Measurements from ENCODE around the gene CACNA1G.

CACNA1G gene

DNA sequence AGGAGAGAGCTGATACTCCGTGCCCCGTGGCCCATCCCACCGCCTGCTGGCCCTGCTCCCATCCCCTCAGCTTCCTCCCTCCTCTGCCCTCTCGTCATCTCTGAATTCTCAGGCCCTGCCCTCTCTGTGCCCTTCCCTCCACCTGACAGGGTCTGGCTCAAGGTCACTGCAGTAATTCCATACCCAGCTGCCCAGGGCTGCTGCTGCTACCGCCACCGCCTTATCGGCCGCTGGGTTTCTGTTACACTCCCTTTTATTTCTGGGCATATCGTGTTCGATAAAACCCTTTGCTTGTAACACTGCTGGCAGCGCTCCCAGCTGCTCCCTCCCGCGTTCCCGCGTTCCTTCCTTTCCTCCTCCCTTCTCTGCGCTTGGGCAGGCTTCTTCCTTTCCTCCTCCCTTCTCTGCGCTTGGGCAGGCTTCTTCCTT lies 26.8 kb upstream of the CACNA1G start:
- no peak for DNase-seq (ENCODE audit: low read depth in 2 of 2)

DNA sequence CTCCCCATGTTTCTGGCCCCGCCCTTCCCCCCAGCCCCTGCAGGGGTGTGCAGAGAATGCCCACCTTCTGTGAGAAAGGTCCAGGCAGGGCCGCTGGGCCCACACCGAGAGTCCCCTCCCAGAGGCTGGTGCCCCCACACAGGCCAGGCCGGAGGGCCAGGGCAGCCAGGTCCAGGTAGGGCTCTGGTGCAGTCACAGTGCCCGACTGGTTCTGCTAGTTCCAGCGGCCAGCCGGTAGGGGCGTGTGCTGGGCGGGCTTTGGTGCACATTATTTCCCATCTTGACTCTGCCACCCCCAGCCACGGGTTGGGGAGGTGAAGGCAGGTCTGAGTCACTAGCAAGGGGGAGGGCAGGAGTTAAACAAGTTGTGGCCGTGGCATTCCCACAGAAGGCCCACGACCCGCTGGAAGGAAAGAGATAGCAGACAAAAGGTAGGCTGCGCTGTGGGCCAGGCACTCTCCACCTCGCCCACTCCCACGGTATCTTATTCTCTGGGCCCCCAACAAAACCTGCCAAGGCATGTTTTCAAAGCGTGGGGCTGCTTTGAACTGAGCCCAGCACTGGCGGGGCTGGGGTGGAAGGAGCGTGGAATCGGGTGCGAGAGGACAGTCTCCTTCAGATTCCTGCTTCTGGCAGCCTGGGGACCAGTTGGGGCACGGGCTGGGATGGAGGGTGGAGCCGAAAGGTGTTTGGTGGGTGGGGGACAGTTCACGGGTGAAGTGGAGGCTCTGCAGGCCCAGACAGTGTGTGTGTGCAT lies 26.1 kb upstream of the CACNA1G start:
- peak; percentile 13 to 21 for DNase-seq (ENCODE audit: low read depth in 2 of 2)

DNA sequence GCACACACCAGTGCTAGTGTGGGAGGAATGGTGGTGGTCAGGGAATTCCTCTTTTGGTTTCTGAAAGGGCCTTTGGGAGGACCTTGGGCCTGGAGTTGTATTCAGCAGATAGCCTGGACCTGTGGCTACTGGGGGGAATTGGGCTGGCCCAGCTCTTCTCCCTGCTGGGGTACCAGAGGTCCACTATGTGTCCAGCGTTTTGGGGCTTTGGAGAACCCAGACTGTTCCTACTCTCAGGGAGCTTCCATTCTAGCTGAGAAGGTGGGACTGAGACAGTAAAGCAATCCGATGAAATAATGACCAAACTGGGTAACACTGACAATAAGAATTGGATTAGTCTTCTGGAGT lies 25.6 kb upstream of the CACNA1G start:
- DNase-seq (ENCODE audit: low read depth in 2 of 2) = no peak

DNA sequence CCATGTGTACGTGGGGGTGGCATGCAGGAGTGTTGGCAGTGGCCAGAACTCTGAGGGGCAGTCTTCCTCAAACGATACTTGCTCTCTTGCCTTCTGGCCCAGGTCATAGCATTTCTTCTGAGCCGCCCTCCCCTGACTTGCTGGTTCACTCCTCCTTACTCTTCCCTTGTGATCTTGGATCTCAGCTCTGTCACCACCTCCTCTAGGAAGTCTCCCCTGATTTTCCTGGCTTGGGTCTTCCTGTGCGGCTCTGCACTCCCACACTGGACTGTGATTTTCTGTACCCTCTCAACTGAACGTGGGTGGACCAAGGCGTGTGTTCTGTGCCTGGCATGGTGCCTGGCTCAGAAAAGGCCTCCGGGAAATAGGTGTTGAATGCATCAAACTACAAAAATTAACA lies 25.1 kb upstream of the CACNA1G start:
- no peak for DNase-seq (ENCODE audit: low read depth in 2 of 2)

DNA sequence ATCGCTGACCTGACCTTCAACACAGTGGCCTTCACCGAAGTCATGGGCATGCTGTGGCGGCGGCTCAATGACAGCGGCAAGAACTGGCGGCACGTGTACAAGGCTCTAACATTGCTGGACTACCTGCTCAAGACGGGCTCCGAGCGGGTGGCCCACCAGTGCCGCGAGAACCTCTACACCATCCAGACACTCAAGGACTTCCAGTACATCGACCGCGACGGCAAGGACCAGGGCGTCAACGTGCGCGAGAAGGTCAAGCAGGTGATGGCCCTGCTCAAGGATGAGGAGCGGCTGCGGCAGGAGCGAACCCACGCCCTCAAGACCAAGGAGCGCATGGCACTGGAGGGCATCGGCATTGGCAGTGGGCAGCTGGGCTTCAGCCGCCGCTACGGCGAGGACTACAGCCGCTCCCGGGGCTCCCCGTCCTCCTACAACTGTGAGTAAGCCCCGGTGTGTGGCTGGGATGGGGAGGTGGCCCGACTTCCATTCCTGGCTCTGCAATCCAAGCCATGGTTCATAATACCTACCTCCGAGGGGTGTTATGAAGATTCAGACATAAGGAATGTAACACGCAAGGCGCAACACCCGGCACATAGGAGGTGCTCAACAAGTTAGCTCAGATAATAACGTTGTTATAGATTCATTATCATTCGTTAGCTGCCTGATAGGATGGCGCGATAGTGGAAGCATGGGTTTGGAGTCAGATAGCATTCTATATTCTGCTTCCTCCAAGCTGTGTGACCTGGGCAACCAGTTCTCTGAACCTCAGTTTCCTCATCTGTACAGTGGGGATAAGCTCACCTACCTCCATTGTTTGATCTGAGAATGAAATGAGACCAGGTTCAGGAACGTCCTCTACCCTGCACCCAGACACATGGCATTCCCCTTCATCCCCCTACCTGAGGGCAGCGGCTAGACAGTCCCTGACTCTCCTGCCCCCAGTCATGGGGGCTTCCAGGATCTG lies 23.6 kb upstream of the CACNA1G start:
- no peak for DNase-seq (ENCODE audit: low read depth in 2 of 2)

DNA sequence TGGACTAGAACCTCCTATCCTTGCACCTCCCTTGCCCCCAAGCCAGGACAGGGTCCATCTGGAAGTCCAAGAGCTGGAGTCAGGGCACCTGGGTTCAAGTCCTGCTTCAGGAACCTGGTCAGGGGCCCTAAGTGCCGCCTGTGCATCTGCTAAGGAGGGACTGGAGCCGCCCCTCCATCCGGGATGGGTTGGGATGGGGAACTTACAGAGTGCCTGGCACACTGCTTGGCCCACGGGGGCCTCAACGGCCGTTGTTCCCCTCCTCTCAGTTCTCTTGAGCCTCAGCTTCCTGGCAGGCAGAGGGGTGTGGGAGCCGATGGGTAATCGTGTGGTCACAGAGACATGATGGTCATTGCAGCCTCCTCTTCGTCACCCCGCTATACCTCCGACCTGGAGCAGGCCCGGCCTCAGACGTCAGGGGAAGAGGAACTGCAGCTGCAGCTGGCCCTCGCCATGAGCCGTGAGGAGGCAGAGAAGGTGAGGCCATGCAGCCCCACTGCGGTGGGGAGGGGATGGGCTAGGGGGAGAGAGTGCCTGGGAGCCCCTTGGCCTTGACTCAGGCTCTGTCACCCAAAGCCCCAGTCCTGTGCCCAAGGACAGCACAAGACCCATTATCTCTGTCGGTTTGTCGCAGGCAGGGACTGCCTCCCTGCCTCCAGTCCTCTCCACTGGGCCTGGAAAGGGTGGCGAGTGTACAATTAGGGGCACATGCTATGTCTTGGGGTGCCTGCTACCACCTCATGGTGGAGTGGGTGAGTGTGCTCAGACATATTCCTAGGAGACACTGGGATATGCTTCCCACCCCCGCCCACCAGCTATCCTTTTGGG lies 22.6 kb upstream of the CACNA1G start:
- no peak for DNase-seq (ENCODE audit: low read depth in 2 of 2)

DNA sequence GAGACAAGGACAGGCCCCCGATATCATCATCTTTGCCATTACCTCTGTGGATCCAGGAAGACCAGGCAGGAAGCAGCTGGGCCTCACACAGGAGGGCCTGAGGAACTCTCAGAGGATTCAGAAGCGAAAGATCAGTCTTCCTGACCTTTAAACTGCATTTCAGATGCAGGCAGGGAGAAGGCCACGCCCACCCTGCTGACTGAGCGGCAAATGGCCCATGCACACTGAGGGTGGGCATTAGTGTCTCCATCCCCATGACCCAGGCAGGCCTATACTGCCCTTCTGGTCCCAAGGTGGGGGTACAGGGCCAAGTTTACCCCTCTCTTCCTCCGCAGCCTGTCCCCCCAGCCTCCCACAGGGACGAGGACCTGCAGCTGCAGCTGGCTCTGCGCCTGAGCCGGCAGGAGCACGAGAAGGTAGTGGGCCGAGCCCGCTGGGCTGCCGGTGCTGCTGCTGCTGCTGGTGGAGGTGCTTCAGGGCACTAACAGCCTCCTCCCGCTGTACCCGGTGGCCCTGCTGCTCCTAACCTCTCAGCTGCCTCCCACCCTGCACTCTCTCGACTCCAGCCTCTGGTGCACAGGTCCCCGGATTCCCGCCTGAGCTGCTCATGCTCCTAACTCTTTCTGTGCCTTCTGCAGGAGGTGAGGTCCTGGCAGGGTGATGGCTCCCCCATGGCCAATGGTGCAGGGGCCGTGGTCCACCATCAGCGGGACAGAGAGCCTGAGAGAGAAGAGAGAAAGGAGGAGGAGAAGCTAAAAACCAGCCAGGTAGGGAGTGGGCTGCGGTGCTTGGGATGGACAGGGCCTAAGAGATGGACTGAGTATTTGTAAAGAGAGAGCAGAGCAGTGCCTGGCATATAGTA lies 21.7 kb upstream of the CACNA1G start:
- no peak for DNase-seq (ENCODE audit: low read depth in 2 of 2)

DNA sequence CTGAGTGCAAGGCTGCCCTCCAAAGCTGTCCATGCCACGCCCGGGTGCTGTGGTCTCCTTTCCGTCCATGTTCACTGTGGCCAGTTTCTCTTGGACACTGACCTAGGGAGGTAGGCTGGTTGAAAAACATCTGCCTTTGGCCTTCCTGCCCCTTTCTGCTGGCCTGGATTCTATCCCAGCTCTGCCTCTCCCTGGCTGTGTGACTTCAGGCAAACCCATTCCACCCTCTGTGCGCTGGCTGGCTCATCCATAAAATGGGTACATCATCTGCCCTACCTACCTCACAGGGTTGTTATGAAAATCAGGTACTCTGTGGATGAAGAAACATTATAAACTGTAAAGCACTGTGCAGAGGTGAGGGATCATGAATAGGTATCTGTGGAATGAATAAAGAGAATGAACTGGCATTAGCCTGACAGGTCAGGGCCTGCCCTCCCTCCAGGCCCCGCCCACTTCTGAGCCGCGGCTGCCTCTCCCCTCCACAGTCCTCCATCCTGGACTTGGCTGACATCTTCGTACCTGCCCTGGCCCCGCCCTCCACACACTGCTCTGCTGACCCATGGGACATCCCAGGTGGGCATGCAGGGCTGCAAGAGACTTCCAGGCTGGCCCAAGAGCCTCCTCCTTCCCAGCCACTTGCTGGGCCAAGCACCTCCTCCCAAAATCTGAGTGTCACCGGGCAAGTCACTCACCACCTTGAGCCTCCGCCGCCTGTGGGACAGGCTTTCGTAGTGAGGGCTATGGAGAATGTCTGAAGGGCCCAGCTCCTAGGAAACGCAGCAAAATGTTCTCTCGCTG lies 20.6 kb upstream of the CACNA1G start:
- no peak for DNase-seq (ENCODE audit: low read depth in 2 of 2)

DNA sequence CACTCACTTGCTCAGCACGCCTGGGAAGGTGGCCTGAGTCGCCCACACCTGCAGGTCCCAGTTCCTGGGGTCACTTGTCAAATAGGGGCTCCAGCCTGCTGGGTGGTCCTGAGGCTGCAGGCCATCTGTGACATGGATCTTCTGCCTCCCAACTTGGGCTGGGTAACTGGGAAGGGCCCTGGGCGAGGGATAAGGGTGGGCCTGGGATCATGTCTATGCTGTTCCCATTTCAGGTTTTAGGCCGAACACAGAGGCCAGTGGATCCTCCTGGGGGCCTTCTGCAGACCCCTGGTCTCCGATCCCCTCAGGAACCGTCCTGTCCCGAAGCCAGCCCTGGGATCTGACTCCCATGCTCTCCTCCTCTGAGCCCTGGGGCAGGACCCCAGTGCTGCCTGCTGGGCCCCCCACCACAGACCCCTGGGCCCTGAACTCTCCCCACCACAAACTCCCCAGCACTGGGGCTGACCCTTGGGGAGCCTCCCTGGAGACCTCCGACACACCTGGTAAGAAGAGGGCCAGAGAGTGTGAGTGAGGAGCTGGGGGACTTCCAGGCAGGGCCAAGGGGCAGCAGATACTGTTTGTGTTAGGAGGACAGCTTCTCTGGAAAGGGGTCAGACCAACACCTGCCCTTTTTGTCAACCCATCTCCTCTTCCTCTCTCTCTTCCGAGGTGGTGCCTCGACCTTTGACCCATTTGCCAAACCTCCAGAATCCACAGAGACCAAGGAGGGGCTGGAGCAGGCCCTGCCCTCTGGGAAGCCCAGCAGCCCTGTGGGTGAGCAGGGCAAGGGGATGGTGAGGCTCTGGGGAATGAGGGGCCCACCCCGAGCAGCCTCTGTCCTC lies 19.7 kb upstream of the CACNA1G start:
- DNase-seq (ENCODE audit: low read depth in 2 of 2) = no peak

DNA sequence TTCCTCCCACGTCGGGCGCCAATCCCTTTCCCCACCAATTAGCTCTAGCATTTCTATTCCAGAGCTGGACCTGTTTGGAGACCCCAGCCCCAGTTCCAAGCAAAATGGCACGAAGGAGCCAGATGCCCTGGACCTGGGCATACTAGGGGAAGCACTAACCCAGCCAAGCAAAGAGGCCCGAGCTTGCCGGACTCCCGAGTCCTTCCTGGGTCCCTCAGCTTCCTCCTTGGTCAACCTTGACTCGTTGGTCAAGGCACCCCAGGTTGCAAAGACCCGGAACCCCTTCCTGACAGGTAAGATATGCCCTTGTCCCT lies 19.2 kb upstream of the CACNA1G start:
- no peak for DNase-seq (ENCODE audit: low read depth in 2 of 2)

DNA sequence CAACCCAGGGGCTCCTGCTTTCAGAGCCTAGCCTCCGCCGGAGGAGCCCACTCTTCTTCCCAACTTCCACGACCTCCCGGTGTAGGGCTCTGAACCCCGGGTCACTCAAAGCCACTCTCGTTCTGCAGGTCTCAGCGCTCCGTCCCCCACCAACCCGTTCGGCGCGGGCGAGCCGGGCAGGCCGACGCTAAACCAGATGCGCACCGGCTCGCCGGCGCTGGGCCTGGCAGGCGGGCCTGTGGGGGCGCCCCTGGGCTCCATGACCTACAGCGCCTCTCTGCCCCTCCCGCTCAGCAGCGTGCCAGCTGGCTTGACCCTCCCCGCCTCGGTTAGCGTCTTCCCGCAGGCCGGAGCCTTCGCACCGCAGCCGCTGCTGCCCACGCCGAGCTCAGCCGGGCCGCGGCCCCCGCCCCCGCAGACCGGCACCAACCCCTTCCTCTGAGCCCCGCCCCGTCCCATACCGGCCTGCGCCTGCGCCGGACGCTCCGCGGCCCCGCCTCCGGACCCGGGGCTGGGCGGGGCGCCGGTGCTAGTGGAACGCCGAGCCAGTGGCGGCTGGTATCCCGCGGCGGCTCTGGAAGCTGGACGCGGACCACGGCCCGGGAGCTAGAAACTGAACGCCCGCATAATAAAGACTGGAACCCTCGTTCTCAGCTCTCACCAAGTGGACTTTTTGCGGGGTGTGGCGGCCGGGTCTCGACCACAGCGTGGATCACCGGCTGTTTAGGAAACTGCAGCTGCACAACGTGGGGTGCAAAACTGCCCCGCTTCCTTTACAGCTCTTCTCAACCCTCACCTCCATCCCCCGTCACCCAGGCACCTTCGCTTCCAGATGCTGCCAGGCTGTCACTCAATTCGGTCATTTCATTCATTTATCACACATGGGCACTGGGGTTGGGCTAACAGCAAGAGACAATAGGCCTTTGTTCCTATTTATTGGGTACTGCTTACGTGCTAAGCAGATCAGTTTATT lies 18.5 kb upstream of the CACNA1G start:
- DNase-seq (ENCODE audit: low read depth in 2 of 2) = peak; percentile 72 to 78

DNA sequence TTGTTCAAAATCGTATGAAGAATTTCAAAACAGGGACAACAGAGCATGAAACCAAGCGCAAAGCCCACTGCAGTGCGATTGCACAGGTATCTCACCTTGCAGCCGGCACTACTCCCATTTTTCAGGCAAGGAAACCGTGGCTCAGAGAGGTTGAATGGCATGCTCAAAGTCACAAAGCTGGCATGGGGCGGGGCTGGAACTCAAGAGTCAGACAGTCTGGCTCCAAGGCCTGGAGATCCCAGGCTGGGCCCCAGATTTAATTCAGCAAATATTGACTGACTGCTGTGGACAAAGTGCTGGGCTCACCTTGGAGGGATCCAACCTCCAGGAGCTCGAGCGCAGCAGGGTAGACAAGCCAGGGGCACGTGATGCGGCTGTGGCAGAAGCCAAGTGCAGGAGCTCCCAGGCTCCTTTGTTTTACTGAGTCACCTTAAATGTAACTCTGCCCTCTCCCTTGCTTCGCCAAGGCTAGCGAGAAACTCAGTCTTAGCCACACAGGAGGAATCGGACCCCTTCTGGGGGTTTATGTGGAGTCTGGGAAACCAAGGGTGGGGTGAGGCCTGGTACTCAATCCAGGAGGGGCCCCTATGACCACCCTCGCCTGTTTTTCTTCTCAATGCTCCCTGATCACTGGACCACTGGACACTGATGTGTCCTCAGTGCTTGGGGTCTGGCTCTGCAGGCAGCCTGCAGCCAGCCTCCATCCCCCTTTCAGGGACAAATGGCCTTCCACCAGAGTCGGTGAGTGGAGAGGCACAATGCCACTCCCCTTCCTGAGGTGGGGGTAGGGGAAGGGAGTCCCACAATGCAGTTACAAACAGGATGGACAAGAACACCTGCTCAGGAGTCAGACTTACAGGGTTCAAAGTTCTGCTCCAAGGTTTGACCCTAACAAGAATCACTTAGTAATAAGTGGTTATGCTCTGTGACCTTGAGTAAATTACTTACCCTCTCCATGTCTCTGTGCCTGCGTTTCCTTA lies 17.4 kb upstream of the CACNA1G start:
- DNase-seq (ENCODE audit: low read depth in 2 of 2) = no peak

DNA sequence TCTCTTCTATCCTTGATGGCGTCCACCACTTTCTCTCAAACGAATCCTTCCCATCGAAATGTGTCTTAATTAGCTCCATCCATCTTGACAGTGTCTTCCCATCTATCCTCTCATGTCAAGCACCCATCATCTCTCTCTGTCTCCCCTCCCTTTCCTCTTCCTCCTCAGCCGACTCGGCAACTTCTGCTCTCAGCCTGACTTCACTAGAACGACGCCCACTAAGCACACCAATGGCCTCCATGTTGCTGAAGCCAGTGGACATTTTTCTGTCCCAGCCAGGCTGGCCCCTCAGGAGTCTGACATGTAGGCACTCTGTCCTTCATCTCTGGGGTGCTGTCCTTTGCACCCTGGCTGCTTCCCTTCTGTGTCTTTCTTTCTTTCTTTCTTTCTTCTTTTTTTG lies 16.0 kb upstream of the CACNA1G start:
- DNase-seq (ENCODE audit: low read depth in 2 of 2) = no peak

DNA sequence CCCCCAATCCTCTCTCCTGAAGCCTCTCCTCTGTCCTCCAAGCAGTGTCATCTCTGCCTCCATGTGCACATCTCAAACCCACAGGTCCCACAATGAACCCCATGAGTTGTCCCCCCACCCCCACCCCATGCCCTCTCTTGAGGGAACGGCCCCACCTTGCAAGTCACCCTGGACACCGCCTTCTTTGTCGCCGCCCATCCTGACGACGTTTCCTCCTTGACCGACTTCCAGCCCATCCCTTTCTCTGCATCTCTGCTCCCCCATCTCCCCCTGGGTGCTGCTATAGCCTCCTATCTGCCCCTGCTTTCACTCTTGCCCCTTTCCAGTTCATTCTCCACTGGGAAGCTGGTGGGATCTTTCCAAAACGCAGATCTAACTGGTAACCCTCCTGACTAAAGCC lies 15.2 kb upstream of the CACNA1G start:
- no peak for DNase-seq (ENCODE audit: low read depth in 2 of 2)

DNA sequence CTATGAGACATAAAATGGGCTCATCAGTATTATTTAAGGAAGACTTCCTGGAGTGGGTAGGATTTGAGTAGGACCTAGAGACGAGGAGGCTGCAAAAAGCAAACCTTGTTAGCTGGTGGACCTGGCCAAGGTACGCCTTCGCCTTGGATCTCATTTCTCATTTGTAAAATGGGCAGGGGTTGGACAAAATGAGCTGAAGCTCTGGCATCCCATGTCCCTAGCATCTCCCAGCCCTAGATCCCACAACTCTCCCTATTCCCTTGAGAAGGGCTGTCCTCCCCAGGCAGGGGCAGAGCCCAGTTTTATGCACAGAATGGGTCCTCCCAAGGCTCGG lies 13.8 kb upstream of the CACNA1G start:
- no peak for DNase-seq (ENCODE audit: low read depth in 2 of 2)

DNA sequence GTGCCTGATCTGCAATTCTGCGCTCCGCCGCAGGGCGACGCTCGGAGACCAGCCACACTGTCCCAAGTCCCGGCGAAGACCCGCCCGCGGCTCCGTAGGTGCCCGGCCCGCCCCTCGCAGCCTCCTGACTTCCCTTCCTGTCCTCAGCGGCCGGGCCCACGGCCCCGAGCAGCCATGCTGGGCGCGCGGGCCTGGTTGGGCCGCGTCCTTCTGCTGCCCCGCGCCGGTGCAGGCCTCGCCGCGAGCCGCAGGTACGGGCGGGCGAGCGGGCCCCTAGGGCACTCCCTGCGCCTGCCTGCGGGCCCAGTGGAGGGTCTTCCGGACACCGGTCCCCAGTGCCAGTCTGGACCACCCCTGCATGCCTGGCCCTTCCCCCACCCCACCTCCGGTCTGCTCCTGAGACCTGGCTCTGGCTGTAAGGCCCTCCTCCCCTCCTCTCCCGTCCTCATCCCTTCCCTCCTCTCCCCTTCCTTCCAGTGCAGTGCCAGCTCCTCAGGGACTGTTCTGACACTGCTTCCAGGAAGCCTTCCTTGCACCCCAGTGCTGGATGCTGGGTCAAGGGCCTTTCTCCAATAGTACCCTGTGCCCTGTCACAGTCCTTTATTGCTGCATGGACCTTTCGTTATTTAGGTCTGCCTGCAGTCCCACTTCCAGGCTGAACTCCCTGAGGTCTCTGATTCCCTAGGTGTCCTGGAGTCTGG lies 13.3 kb upstream of the CACNA1G start, which contains the start of gene SPATA20:
SPATA20 (plus strand) TSS at position 140 of the 701 bp plus-strand sequence; CDS start at position 175, 35 bp downstream.
- DNase-seq (ENCODE audit: low read depth in 2 of 2) = peak; percentile 75 to 81

DNA sequence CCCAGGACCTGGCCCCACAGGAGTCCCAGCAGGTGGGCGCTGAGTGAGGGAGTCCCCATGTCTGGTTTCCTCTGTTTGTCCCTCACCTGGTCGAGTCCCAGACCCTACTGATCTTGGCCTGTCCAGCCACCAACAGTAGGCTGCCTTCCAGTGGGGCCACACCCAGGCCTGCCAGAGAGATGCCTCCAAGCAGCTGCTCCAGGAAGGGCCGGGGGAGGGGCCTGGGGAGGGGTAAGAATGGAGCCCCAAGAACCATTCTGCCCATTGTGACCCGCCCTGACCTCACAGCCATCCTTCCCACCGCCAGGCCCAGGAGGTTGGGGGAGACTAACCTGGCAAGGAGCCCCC lies 12.8 kb upstream of the CACNA1G start:
- DNase-seq (ENCODE audit: low read depth in 2 of 2) = no peak

Measured in stimulated activated CD8-positive, alpha-beta memory T cell treated with anti-CD3 and anti-CD28 coated beads, Interleukin-15, amount 100 ng/mL, for 48 hours (primary cell).